HG03280 (cell line): ENCODE data around the gene LRCH3.
"Not testable (repeated sequence)": the region's sequence is repeated elsewhere in the genome, so short reads cannot be mapped to it uniquely, and the experiment has no call there.

Experiments used
- ATAC-seq: cut with Tn5 transposase; IDR thresholded peaks from one replicate; pipeline ENCODE4 v1.9.1; 2021; ENCODE audit warnings: mild to moderate bottlenecking, moderate library complexity; ENCODE audit not compliant: unreplicated experiment

The LRCH3 gene

DNA sequence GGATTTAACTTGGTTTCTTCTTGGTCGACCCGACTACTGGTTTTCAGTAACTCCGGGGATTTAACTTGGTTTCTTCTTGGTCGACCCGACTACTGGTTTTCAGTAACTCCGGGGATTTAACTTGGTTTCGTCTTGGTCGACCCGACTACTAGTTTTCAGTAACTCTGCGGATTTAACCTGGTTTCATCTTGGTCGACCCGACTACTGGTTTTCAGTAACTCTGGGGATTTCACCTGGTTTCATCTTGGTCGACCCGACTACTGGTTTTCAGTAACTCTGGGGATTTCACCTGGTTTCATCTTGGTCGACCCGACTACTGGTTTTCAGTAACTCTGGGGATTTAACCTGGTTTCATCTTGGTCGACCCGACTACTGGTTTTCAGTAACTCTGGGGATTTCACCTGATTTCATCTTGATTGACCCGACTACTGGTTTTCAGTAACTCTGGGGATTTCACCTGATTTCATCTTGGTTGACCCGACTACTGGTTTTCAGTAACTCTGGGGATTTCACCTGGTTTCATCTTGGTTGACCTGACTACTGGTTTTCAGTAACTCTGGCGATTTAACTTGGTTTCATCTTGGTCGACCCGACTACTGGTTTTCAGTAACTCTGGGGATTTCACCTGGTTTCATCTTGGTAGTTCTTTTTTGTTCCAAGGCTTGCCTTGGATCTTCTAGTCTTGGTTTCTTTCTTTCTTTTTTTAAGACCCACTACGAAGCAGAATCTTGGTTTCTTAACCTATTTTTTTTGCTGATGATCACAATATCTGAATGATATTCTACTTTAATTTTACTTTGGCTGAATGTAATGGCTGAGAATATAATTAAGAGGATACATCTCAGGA lies 130.6 kb downstream of the LRCH3 start:
- ATAC-seq, result not testable (repeated sequence)

- no peak for ATAC-seq
Measured at GRCh38 chr3:197926418-197926817, 135.4 kb downstream of the LRCH3 start.

DNA sequence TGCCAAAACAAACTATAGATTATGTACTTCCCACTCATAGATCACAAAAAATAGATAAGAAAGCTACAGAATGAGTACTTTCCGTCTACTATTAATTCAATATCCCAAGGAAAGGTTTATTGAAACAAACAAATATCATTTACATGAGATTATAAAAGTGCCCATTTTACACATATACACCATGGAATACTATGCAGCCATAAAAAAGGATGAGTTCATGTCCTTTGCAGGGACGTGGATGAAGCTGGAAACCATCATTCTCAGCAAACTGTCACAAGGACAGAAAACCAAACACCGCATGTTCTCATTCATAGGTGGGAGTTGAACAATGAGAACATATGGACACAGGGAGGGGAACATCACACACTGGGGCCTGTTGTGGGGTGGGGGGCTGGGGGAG lies 136.5 kb downstream of the LRCH3 start:
- ATAC-seq, result not testable (repeated sequence)

DNA sequence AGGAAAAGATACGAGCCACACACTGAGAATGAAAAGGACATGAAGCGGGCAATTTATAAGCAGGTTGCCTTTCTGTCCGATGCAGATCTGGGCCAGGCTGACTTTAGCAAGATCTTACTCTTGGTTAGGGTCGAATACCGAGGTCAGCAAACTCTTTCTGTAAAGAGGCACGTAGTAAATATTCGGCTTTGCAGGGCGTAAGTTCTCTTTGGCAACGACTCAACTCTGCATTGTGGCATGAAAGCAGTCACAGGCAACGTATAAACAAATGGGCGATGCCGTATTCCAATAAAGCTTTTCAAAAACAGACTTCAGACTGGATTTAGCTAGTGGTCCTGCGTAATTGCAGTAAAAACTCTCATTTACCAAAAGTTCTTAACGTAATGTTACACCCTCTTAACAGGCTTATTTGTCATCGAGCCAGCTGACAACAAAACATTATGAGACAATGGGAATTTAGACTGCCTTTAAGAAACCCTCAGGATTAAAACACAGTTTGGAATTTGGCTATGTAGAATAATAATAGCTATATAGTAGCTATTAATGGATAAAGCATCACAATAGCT lies 145.8 kb downstream of the LRCH3 start:
- ATAC-seq, result no peak
